ENCODE results near the gene PTPA.

Gene PTPA

GRCh38 chr9:129110740-129111527 is at the start of gene PTPA, which contains the start of gene CRAT:
TSS of gene PTPA (plus strand) at chr9:129111415. CDS start at chr9:129111601, 186 bp downstream.
TSS of gene CRAT (minus strand) at chr9:129110793. CDS start at chr9:129110509, 284 bp downstream.
- peak; percentile 100 for DNase-seq (ENCODE audit: low spot score)

GRCh38 chr9:129063061-129063460 is 48.2 kb upstream of the PTPA start:
- no peak for DNase-seq (ENCODE audit: low spot score)

- no peak for DNase-seq (ENCODE audit: low spot score)
Observed at GRCh38 chr9:129064499-129064908, 46.7 kb upstream of the PTPA start.

GRCh38 chr9:129068110-129068509 is 43.1 kb upstream of the PTPA start:
- no peak for DNase-seq (ENCODE audit: low spot score)

- DNase-seq (ENCODE audit: low spot score): no peak
Observed at GRCh38 chr9:129068990-129069861, 42.0 kb upstream of the PTPA start.

GRCh38 chr9:129069862-129070641 is 41.2 kb upstream of the PTPA start:
- no peak for DNase-seq (ENCODE audit: low spot score)

- no peak for DNase-seq (ENCODE audit: low spot score)
Observed at GRCh38 chr9:129070696-129071525, 40.3 kb upstream of the PTPA start.

- DNase-seq (ENCODE audit: low spot score): no peak
Observed at GRCh38 chr9:129071526-129072126, 39.6 kb upstream of the PTPA start.

GRCh38 chr9:129072171-129072570 is 39.0 kb upstream of the PTPA start:
- no peak for DNase-seq (ENCODE audit: low spot score)

GRCh38 chr9:129073404-129073803 is 37.8 kb upstream of the PTPA start:
- DNase-seq (ENCODE audit: low spot score): no peak

- no peak for DNase-seq (ENCODE audit: low spot score)
Observed at GRCh38 chr9:129074106-129074505, 37.1 kb upstream of the PTPA start.

- no peak for DNase-seq (ENCODE audit: low spot score)
Observed at GRCh38 chr9:129075996-129076639, 35.1 kb upstream of the PTPA start.

GRCh38 chr9:129076640-129077037 is 34.6 kb upstream of the PTPA start:
- no peak for DNase-seq (ENCODE audit: low spot score)

- DNase-seq (ENCODE audit: low spot score): no peak
Observed at GRCh38 chr9:129077236-129077635, 34.0 kb upstream of the PTPA start.

GRCh38 chr9:129078691-129079503 is 32.3 kb upstream of the PTPA start:
- DNase-seq (ENCODE audit: low spot score): no peak

- no peak for DNase-seq (ENCODE audit: low spot score)
Observed at GRCh38 chr9:129079829-129080228, 31.4 kb upstream of the PTPA start.

- no peak for DNase-seq (ENCODE audit: low spot score)
Observed at GRCh38 chr9:129080298-129080600, 31.0 kb upstream of the PTPA start.

- DNase-seq (ENCODE audit: low spot score): peak; percentile 100
Observed at GRCh38 chr9:129080601-129081387, 30.4 kb upstream of the PTPA start, which contains the start of gene DOLPP1. TSS of gene DOLPP1 (plus strand) at chr9:129081111. CDS start at chr9:129081132, 21 bp downstream.

All from GM03348 (cell line).